DOHH2 (cell line): Measurements from ENCODE around the gene GREM2.

ENCODE experiments used
- H3F3A ChIP-seq: fragments of 200-600 bp; sonication (generic), shearing (Covaris generic); 2 replicates; pipeline ENCODE4 v1.6.0; 2016; ENCODE audit warnings: antibody characterized with exemption, mild to moderate bottlenecking; ENCODE audit not compliant: control insufficient read depth, insufficient read depth
- H3K27ac ChIP-seq: fragments of 200-600 bp; sonication (generic); 2 replicates; pipeline ENCODE4 v1.5.1; 2014; ENCODE audit warnings: low read depth, mild to moderate bottlenecking, low read length, moderate library complexity
- H3K27me3 ChIP-seq: fragments of 200-600 bp; sonication (generic); 2 replicates; pipeline ENCODE4 v1.6.1; 2014; ENCODE audit warnings: mild to moderate bottlenecking, low read length, mixed read lengths; ENCODE audit not compliant: control insufficient read depth
- H3K36me3 ChIP-seq: fragments of 200-600 bp; sonication (generic); 2 replicates; pipeline ENCODE4 v1.6.1; 2014; ENCODE audit warnings: mild to moderate bottlenecking, low read length, moderate library complexity, mixed read lengths; ENCODE audit not compliant: control insufficient read depth
- H3K4me1 ChIP-seq: fragments of 200-600 bp; sonication (generic); 2 replicates; pipeline ENCODE4 v1.6.1; 2014; ENCODE audit warnings: mild to moderate bottlenecking, low read length, mixed read lengths; ENCODE audit not compliant: control insufficient read depth
- H3K4me2 ChIP-seq: fragments of 200-600 bp; sonication (generic); 2 replicates; pipeline ENCODE4 v1.6.0; 2014; ENCODE audit warnings: mild to moderate bottlenecking, low read length, moderate library complexity
- H3K4me3 ChIP-seq: fragments of 200-600 bp; sonication (generic); 2 replicates; pipeline ENCODE4 v1.5.1; 2014; ENCODE audit warnings: mild to moderate bottlenecking, low read length, mixed read lengths
- H3K79me2 ChIP-seq: fragments of 200-600 bp; sonication (generic); 2 replicates; pipeline ENCODE4 v1.6.1; 2014; ENCODE audit warnings: mild to moderate bottlenecking, low read length, mixed read lengths; ENCODE audit not compliant: control insufficient read depth
- H3K9me2 ChIP-seq: fragments of 200-600 bp; sonication (generic); replicated peaks from 2 replicates; pipeline ENCODE4 v1.6.1; 2014; ENCODE audit warnings: mild to moderate bottlenecking, low read length, mixed read lengths; ENCODE audit not compliant: control insufficient read depth
- H3K9me3 ChIP-seq: fragments of 200-600 bp; sonication (generic); 2 replicates; pipeline ENCODE4 v1.6.1; 2014; ENCODE audit warnings: antibody characterized with exemption, low read length, mixed read lengths; ENCODE audit not compliant: control insufficient read depth, insufficient read depth
- H4K20me1 ChIP-seq: fragments of 200-600 bp; sonication (generic); 2 replicates; pipeline ENCODE4 v1.6.0; 2014; ENCODE audit warnings: low read depth, mild to moderate bottlenecking, antibody characterized with exemption, low read length, moderate library complexity; ENCODE audit not compliant: control insufficient read depth, insufficient read depth
- EZH2phosphoT487 ChIP-seq: fragments of 200-600 bp; sonication (generic); IDR thresholded peaks from 2 replicates; pipeline ENCODE4 v1.6.1; 2017; ENCODE audit warnings: borderline replicate concordance, mild to moderate bottlenecking, antibody characterized with exemption, low read length, moderate library complexity, mixed read lengths
- TF ChIP-seq, protein P1 (sequence below): fragments of 200-600 bp; sonication (generic); IDR thresholded peaks from one replicate; pipeline ENCODE4 v1.5.1; 2014; ENCODE audit warnings: antibody characterized with exemption, mild to moderate bottlenecking, low read depth, low read length; ENCODE audit not compliant: poor library complexity, severe bottlenecking

GREM2 gene

DNA sequence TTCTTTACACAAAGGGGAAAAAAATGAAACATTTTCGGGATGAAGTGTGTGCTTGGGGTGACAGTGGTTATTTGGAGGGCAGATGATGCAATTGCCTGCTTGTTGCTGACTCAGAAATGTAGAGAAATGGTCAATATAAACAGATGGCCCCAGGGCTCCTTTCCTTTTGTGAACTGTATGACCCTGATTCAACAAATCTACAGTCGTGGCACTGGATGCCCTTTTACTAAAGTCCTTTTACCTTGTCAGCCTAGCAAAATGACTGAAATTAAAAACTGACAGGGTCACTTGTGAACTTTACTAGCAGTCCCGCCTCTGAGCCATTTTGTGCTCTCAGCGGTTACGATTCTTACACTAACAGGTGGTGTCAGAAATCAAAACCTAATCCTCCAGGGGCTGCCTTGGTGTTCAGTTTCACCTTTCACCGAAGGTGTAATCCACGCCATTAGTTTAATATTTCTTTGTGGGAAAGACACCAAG is 49.8 kb downstream of the GREM2 start:
- H4K20me1 ChIP-seq: no peaks in the 10 kb centered on the region
- H3K27ac ChIP-seq: no peak overlapping the region
- no peaks in the 10 kb centered on the region for H3F3A ChIP-seq
- no peaks in the 10 kb centered on the region for H3K27me3 ChIP-seq
- H3K79me2 ChIP-seq: no peaks in the 10 kb centered on the region
- no peaks in the 10 kb centered on the region for H3K9me2 ChIP-seq
- no peaks in the 10 kb centered on the region for H3K36me3 ChIP-seq
- no peaks in the 10 kb centered on the region for H3K4me1 ChIP-seq
- no peak overlapping the region for H3K4me3 ChIP-seq
- H3K9me3 ChIP-seq: no peaks in the 10 kb centered on the region
- H3K4me2 ChIP-seq: no peak overlapping the region
- no peak for TF ChIP-seq EZH2phosphoT487
- TF ChIP-seq, protein P1, sequence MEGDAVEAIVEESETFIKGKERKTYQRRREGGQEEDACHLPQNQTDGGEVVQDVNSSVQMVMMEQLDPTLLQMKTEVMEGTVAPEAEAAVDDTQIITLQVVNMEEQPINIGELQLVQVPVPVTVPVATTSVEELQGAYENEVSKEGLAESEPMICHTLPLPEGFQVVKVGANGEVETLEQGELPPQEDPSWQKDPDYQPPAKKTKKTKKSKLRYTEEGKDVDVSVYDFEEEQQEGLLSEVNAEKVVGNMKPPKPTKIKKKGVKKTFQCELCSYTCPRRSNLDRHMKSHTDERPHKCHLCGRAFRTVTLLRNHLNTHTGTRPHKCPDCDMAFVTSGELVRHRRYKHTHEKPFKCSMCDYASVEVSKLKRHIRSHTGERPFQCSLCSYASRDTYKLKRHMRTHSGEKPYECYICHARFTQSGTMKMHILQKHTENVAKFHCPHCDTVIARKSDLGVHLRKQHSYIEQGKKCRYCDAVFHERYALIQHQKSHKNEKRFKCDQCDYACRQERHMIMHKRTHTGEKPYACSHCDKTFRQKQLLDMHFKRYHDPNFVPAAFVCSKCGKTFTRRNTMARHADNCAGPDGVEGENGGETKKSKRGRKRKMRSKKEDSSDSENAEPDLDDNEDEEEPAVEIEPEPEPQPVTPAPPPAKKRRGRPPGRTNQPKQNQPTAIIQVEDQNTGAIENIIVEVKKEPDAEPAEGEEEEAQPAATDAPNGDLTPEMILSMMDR: no peak

DNA sequence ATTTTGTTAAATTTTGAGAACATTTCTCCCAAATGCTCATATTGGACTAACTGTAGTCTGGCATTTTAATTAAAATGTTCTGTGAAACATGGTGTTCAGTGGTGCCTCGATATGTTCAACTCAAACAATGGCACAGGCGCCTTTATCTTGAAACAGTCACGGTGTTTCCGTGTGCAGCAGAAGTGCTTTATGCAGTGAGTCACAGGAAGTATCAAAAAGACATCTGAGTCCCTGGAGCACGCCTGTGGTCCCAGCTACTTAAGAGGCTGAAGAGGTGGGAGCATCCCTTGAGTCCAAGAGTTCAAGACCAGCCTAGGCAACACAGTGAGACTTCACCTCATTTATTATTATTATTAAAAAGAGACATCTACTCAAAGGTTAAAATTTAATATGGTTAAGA is 52.2 kb downstream of the GREM2 start:
- H3F3A ChIP-seq: no peaks in the 10 kb centered on the region

DNA sequence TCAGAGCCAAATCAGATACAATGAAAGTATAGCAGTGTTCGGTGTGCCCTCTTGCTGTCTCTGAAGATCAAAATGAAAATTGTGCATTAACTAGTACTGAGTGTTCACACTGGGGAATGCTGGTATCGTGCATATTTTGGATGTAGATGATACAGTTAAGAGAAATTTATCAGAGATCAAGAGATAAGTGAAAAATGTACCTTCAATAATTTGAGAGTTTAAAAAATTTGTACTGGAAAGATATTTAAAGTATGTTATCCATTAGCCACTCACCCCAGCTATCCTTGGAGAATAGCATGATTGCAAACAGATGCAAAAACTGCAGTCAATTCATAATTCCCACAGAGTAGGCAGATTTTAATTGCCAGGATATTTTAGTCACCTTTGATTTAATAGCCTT is 56.4 kb downstream of the GREM2 start:
- no peaks in the 10 kb centered on the region for H3K79me2 ChIP-seq

More for the DNA sequence above, 52.2 kb downstream of the GREM2 start:
- no peak overlapping the region for H3K4me2 ChIP-seq
- H4K20me1 ChIP-seq: no peaks in the 10 kb centered on the region
- no peak overlapping the region for H3K27ac ChIP-seq
- H3K9me2 ChIP-seq: no peaks in the 10 kb centered on the region
- H3K4me1 ChIP-seq: no peaks in the 10 kb centered on the region
- TF ChIP-seq, protein P1: no peak
- no peak for TF ChIP-seq EZH2phosphoT487
- no peak overlapping the region for H3K4me3 ChIP-seq
- H3K79me2 ChIP-seq: no peaks in the 10 kb centered on the region
- no peaks in the 10 kb centered on the region for H3K27me3 ChIP-seq
- no peaks in the 10 kb centered on the region for H3K9me3 ChIP-seq
- no peaks in the 10 kb centered on the region for H3K36me3 ChIP-seq

More for the DNA sequence above, 56.4 kb downstream of the GREM2 start:
- Histone ChIP-seq H3K9me2 (no peaks in the 10 kb centered on the region), H3F3A (no peaks in the 10 kb centered on the region), H3K27ac (no peak overlapping the region), H4K20me1 (no peaks in the 10 kb centered on the region), H3K27me3 (no peaks in the 10 kb centered on the region), H3K4me2 (no peak overlapping the region), H3K4me3 (no peak overlapping the region), H3K4me1 (no peaks in the 10 kb centered on the region), H3K9me3 (no peaks in the 10 kb centered on the region), H3K36me3 (no peaks in the 10 kb centered on the region)
- TF ChIP-seq EZH2phosphoT487: no peak
- TF ChIP-seq, protein P1: no peak
